ENCODE measurements around the gene KRTAP10-4.
A peak's percentile ranks its signal among the peaks of the same experiment; 100 is the strongest.
"Not testable (repeated sequence)": the region's sequence is repeated elsewhere in the genome, so short reads cannot be mapped to it uniquely, and the experiment has no call there.

Gene KRTAP10-4

DNA sequence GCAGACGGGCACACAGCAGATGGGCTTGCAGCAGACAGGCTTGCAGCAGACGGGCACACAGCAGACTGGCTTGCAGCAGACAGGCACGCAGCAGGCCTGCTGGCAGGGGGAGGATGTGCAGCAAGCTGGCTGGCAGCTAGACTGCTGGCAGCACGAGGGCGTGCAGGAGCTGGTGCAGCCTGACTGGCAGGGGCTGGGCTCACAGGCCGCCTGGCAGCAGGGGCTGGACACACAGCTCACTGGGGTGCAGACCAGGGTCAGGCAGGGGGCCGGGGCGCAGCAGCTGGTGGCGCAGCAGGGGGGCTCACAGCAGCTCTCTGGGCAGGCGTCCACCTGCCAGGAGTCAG, 15.2 kb upstream of the KRTAP10-4 start:
- DNase-seq = not testable (repeated sequence)

DNA sequence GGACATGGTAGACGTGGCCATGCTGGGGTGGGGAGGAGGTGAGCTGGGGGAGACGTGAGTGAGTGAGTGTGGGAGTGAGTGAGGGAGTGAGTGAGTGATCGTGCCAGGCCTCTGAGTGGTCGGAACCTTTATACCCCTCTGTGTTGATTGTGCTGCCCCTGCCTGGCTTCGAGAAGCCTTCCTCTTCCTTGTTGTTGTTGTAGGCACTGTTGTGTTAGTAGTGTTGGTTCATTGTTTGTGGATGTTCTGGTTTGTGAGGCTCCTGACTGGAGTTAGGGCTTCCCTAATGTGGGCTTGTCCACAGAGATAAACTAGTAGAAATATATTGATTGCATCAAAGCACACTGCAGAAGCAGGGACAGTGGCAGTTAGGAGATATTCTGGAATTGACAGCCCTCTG, 14.8 kb upstream of the KRTAP10-4 start, which contains the start of gene KRTAP10-3:
KRTAP10-3 (minus strand) TSS at position 101 of the 400 bp plus-strand sequence; CDS start at position 21, 80 bp downstream.
- no peak for DNase-seq

DNA sequence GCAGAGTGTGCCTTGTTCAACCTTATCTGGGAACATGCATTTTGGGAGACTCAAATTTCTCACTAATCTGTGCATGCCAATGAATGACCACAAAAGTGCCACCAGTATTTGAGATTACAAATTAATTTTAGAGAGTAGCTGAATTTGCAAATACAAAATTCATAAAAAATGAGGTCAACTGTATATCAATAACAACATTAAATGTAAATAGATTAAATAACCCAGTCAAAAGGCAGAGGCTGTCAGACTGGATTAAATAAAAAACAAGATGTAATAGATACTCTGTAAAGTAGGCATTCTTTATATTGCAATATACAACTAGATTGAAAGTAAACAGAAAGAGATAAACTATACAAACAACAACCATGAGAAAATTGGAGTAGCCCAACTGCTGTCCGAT, 9.4 kb upstream of the KRTAP10-4 start:
- no peak for DNase-seq

DNA sequence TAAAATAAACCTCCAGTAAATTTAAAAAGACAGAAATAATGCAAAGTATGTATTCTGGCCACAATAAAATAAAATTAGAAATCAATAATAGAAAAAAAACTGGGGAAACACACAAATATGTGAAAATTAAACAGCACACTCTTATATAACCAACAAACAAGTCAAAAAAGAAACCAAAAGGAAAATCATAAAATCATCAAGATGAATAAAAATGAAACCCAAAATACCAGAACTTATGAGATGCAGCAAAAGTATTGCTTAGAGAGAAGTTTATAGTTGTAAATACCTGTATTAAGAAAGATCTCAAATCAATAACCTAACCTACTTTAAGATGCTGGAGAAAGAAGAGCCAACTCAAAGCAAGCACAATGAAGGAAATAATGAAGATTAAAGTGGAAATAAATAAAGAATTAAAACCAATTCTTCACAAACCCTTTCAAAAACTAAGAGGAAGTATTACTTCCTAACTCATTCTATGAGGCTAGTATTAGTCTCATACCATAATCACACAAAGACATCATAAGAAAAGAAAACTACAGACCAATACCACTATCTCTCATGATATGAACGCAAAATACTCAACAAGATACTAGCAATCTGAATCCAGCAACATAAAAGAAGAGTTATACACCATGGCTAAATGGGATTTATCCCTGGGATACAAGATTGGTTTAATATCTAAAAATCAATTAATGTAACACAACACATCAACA, 8.5 kb upstream of the KRTAP10-4 start:
- DNase-seq = peak in 1 of 2 donors; percentile 9

DNA sequence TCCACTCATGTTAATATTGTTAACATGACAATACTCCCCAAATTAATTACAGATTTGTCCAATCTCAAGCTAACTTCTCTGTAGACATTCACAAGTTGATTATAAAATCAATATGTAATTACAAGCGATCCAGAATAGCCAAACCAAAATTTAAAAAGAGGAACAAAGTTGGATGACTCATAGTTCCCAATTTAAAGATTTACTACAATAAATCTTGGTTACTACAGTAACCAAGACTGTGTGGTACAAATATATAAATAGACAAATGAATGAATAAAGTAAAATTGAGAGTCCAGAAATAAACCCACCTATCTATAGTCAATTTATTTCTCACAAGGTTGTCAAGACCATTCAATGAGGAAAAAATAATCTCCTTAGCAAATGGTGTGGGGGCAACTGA, 7.1 kb upstream of the KRTAP10-4 start:
- DNase-seq = peak; percentile 55 to 61

DNA sequence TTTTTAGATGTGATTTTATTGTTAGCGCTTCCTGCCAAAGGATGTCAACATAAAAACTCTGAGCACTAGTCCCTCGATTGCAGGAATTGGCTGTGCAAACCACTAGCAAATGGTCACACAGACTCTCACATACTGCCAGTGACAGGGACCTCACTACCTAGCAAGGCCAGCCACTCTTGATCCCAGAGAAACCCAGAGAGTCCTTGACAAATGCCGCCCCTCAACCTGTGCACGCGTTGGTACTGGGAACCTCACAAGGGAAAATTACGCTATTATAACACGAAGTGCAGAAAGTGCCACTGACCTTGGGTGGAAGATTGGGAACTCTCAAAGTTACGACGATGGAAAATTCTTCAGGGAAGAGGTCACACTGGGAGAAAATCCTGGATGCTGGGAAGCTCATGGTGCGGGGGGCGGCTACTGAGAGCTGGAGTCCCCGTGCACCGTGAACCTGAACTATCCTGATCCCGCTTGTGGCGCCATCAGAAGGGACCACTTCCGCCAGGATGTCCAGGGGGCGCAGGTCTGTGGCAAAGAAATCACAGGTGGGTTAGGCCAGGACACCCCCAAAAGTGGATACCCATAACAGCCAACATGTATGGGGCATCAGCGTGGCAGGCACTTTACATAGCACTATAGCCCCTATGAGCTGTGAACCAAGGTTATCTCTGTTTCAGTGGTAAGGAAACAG, 5.9 kb upstream of the KRTAP10-4 start:
- no peak for DNase-seq

DNA sequence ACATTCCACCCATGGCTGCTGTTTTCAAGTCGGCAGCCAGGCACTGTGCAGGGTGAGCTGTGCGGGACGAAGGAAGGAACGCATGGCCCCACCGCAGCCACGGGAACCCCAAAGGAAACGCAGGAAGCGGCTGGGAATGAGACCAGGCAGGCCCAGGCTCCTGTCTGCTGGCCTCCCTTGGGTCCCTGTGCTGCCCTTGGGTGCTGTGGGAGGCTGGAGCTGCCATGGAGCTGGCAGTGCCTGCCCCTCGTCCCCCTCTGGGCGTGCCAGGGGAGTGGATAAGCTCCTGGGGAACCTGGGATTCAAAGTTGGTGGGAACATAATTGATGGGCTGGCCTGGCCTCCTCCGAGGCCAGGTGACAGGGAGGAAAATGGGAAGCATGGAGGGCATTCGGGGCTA, 5.3 kb upstream of the KRTAP10-4 start:
- DNase-seq = no peak

DNA sequence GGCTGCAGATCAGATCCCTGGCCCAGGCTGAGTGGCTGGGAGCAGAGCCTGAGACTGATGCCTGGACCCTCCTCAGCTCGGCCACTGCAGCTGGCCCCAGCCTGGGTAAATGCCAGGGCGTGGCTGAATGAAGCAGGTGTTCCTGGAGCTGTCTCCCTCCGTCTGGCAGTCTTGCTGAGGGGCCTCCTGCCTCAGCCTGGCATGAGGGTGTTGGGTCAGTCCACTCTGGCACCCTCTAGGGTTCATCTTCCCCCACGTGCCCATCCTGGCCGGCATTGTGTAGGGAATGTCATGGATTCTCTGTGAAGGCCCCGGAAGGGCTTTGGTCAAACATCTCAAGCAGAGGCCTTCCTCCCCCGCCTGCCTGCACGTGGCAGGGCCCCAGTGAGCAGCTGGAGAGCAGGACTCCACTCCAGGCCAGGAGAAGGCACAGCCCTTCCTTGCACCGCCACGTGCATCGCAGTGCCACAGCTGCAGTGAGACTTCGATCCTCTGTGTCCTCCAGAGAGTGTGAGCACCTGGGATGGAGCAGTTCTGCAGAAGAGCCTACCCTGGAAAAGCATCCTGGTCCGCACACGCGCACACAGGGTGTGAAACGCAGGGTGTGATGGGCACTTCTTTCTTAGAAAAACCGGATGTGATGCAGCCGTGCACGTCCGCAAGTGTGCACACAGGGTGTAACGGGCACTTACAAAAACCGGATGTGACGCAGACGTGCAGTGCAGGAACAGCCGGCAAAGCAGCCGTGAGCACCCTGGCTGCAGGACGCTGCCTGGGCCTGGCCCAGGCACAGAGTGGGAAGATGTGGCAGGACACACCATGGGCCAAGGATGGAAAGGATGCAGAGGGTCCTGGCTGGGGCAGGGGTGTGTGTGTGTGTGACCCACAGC, 4.6 kb upstream of the KRTAP10-4 start:
- no peak for DNase-seq

DNA sequence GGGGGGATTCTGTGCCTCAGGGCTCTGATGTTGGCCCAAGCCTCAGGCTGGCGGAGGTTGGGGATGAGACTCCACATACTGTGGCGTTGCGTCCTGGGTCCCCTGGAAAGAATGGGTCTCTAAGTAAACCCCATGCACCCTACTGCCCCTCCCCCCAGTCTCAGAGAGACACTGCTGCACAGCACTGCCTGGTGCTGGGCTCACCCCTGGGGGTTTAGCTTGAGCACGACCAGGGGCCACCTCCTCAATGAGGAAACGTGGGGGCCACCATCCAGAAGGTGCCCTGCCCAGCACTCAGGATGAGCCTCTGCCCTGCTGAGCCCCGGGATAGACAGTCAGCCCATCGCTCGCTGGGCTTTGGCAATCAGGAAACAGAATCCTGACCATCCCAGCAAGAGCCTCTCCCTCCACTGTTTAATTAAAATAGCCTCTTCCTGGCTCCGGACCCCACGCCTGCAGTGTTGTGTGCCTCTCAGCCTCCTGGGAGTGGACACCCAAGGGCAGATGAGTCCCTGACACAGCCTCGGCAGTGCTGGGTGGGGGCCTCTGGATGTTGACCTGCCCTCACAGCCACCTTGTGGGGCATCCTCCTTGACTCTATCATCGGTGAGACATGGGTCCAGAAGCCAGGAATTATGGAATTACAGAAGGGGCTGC, 3.5 kb upstream of the KRTAP10-4 start:
- DNase-seq = no peak

DNA sequence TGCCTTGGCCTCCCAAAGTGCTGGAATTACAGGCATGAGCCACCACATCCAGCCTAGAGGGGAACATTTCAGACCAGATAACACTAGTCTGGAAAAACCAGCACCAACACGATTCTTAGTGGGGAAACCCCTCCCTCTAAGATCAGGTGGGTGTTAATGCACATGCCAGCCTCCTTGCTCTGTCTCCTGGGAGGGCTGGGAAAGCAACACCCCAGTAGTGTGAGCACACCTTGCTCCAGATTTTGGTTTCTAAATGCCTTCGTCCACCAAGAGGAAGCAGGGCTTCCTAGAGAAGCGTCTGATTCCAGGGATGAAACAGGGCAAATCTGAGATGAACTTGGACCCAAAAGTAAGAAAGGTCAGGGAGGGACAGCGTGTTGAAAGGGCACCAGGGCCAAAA, 2.2 kb upstream of the KRTAP10-4 start:
- no peak for DNase-seq

DNA sequence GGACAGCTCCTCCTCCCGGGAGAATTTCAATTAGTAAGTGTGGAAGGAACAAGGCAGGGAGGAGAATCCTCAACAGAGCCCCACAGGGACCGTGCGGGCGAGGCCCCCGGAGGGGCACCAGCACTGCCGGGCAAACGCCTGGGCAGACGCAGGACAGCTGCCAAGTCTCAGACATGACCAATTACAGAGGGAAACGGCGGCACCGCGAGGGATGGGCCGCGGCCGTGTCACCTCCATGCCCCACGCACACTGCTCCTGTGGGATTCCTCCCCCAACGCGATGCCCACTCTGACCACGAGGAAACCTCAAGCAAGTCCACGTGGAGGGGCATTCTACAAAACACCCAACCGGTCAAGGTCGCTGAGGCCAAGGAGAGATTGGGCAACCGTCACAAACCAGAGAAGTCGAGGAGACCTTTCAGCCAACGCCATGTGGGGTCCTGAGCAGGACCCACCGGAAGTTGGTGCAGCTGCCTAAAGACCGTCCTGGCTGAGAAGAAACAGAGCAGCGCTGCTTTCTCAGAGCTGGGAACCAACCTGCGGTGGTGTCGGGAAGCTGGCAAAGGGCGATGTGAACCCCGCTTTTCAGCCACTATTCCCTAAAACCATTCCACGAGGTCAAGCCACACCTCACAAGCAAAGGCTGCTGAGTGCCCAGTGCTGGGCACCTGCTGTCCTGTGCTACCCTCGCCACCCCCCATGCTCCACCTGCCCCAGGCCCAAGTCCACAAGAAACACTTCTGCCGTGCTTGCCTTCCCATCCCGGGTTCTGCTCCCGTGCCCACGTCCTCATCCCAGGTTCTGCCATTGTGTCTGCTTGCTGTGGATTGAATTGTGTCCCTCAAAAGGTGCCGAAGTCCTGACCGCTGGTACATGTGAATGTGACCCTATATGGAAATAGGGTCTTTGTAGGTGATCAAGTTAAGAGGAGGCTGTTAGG, 1.4 kb upstream of the KRTAP10-4 start:
- no peak for DNase-seq

DNA sequence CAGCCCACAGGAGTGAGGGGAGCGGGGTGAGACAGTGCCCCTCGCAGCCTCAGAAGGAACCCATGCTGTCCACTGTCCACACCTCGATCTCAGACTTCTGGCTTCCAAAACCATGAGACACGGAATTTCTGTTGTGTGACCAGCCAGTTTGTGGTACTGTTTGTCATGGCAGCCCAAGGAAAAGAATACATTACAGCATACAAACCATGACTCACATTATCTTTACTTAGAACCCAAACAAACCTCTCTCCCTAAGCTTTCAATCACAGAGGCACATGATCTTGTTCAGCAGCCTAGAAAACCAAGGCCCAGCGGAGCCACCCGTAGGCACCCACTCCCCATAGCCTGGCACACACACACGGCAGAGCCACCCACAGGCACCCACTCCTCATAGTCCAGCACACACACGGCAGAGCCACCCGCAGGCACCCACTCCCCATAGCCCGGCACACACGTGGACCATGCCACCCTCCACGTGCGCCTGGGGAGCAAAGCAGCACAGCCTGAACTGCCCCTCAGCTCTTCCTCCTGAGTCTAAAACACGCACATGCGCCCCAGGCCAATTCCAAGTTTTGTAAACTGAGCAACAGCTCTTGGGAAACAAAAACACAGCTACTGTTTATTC, 458 bp upstream of the KRTAP10-4 start:
- DNase-seq = no peak

DNA sequence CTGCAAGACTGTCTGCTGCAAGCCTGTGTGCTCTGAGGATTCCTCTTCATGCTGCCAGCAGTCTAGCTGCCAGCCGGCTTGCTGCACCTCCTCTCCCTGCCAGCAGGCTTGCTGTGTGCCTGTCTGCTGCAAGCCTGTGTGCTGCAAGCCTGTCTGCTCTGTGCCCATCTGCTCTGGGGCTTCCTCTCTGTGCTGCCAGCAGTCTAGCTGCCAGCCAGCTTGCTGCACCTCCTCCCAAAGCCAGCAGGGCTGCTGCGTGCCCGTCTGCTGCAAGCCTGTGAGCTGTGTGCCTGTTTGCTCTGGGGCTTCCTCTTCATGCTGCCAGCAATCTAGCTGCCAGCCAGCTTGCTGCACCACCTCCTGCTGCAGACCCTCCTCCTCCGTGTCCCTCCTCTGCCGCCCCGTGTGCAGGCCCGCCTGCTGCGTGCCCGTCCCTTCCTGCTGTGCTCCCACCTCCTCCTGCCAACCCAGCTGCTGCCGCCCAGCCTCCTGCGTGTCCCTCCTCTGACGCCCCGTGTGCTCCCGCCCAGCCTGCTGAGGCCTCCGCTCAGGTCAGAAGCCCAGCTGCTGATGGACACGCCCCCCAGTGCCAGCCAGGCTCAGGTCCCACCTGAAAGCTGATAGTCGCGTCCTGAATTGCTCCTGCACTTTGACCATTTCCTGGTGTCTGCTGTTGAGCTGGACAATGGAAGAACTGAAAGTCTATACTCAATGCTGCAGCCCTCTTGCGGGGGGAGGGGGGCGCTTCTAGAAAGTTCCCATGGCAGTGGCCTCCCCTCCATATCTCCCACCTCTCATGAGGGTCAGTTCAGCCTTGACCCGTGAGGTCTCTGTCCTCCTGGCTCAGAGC, 1.2 kb downstream of the KRTAP10-4 start:
- no peak for DNase-seq

DNA sequence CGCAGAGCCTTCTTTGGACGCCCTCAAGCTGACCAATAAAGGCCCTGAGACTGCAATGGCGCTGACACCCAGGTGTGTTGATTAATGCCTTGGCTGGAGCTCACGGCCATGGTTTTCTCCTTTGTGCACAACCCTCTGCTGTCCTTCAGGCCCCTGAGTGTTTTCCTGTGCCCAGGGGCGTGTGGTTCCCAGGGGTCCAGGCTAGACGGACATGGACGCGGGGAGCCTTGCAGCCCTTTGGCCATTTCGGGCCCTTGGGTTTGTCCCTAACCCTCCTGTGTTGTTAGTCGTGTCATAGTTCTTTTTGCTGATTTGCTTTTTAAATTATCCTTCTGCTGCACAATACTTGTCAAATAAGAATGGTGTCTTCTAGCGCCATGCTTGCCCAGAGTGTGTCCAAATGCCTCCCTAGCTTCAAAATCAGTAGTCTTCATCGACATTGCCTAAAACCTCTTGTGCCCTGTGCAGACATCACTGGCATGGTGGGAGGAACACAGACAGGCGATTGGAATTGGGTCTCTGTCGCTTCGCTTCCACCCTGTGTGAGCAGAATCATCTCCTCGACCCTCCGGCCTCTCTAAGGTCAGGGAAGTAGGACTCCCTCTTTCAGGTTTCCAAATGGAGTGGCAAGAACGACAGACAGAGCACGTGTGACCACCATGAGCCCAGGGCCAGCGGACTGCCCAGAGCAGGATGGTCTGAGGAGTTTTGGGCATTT, 1.9 kb downstream of the KRTAP10-4 start:
- no peak for DNase-seq

DNA sequence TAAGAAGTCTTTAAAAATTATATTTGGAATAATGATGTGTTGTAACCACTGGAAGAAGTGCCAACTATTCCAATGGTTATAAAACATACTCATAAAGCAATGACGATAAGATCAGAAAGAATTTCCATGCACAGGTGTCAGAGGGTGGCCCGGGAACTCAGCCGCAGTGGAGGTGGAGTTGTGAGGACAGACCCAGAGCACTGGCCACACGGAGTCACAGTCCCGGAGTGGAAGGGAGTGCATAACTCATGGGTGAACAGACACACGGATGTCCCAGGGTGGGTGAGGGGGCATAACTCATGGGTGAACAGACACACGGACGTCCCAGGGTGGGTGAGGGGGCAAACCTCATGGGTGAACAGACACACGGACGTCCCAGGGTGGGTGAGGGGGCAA, 2.5 kb downstream of the KRTAP10-4 start:
- no peak for DNase-seq

DNA sequence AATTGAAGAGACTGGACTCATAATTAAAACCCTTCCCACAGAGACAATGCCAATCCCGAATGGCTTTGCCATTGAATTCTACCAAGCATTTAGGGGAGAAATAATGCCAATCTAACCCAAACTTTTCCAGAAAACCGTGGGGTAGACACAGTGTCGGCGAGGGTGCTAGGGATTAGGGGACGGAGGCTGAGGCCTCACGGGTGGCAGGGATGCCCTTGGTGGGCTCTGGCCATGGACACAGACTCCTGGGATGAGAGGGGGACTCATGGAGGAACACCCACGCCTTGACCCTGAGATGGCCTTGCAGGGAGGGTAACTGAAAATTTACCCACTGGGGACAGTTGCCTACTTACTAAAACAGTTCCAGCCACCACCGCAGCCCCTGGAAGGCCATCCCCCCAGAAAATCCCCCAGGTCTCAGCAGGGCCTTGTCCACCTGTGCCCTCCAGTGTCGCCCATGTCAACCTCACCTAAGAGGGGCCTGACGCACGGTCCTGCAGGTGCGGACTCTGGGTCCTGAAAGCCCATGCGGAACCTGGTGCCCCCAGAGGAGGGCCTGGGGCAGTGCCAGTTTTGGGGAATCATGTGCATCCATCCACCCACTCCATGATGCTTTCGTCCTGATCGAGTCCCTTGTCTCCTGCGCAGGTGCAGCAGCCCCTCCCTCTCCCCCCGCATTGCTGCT, 5.0 kb downstream of the KRTAP10-4 start:
- no peak for DNase-seq

DNA sequence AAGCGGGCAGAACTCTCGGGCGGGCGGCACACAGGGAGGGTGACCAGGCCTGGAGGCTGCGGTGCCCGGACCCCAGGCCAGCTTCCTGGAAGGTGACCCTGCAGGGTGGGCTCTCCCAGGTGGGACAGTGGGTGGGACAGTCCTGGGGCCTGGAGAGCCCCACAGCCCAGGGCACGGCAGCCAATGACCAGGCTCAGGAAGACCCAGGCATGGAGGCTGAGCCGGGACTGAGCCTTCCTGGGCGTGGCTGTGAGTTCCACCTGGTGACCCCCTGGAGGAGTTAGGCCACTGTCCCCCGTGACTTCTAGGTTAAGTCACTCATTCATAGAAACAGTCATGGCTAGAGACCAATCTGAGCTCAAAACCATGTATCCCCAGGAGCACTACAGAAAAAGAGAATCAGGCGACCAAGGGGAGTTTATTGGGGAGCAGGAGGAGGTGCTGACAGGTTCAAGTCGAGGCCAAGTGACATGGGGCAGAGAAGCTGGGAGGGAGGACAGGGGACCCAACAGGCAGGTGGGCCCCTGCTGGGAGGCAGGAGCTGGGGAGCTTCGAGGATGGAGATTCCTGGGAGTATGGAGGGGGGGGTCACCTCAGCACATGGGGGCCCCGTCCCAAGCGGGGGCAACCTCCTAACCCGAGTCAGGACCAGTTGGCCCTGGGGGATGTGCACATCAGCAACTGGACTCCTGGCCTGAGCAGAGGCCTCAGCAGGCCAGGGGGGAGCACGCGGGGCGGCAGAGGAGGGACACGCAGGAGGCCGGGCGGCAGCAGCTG, 5.7 kb downstream of the KRTAP10-4 start:
- no peak for DNase-seq

DNA sequence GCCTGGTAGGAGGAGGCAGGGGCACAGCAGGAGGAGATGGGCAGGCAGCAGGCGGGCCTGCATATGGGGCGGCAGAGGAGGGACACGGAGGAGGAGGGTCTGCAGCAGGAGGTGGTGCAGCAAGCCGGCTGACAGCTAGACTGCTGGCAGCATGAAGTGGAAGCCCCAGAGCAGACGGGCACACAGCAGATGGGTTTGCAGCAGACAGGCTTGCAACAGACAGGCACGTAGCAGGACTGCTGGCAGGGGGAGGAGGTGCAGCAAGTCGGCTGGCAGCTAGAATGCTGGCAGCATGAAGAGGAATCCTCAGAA, 6.3 kb downstream of the KRTAP10-4 start:
- DNase-seq = no peak
